Transverse colon (tissue), 4 donors: ENCODE measurements around the gene NASP. TPM values are rescaled to one million over a fixed set of nuclear protein-coding genes. Genes with fewer than 3 reads are reported as not detected.

Experiments
- DNase-seq: peaks from one replicate; pipeline ENCODE4 v3.0.0-alpha.2; 2019
- H3K27ac ChIP-seq, 4 donors: fragments of 200-600 bp; sonication (generic); 2 replicates each; pipeline ENCODE4 v1.5.1; 2016 to 2018; ENCODE audit warnings: inconsistent platforms in 4 of 4
- H3K27me3 ChIP-seq: fragments of 200-600 bp; sonication (generic); 2 replicates; pipeline ENCODE4 v1.5.1; 2017; ENCODE audit warnings: inconsistent platforms
- H3K36me3 ChIP-seq, 4 donors: fragments of 200-600 bp; sonication (generic); 2 replicates each; pipeline ENCODE4 v1.5.1; 2017 to 2019; ENCODE audit warnings: inconsistent platforms in 4 of 4
- H3K4me1 ChIP-seq, 4 donors: fragments of 200-600 bp; sonication (generic); 2 replicates each; pipeline ENCODE4 v1.5.1; 2017 to 2020; ENCODE audit warnings: inconsistent platforms in 4 of 4
- H3K4me3 ChIP-seq, 4 donors: fragments of 200-600 bp; sonication (generic); 1 replicate in 1 of 4; 2 replicates in 3 of 4; pipeline versions ENCODE4 v1.5.1 to v1.6.1; 2017 to 2019; ENCODE audit warnings: inconsistent platforms in 4 of 4
- H3K9me3 ChIP-seq, 2 donors: fragments of 200-600 bp; sonication (generic); 2 replicates each; pipeline ENCODE4 v1.5.1; 2017 to 2019; ENCODE audit warnings: inconsistent platforms in 2 of 2
- CTCF ChIP-seq, 5 experiments: fragments of 200-600 bp in 3 of 5; fragments of 450-650 bp in 2 of 5; sonication (generic) in 3 of 5; IDR thresholded peaks; 1 replicate in 2 of 5; 2 replicates in 3 of 5; pipeline ENCODE4 v1.5.1; 2016 to 2017; ENCODE audit warnings: antibody characterized with exemption in 5 of 5, inconsistent platforms in 3 of 5, mild to moderate bottlenecking in 2 of 5, moderate library complexity in 1 of 5
- EP300 ChIP-seq: sonication (generic); formaldehyde crosslinking; IDR thresholded peaks from one replicate; pipeline ENCODE4 v1.6.1; 2017; ENCODE audit warnings: antibody characterized with exemption, low read depth
- POLR2A ChIP-seq: fragments of 450-650 bp; IDR thresholded peaks from one replicate; pipeline ENCODE4 v1.6.1; 2016; ENCODE audit warnings: antibody characterized with exemption, mild to moderate bottlenecking, moderate library complexity
- POLR2AphosphoS5 ChIP-seq, 3 donors: sonication (generic); formaldehyde crosslinking; IDR thresholded peaks; one replicate each; pipeline ENCODE4 v1.6.1; 2016; ENCODE audit warnings: antibody characterized with exemption in 3 of 3
- WGBS, 2 donors: methylation state at CpG; one replicate each; pipeline ENCODE4 v1.1.5; 2018; ENCODE audit warnings: low coverage in 1 of 2; 5-methylcytosine and 5-hydroxymethylcytosine counted together
- in situ Hi-C, 4 donors: fragments of 200-750 bp; cut with MboI; loops; one replicate each; pipeline versions ENCODE4 v1.15.0 to v1.15.1; 2017; ENCODE audit warnings: low sequenced_read_pairs in 3 of 4, low pct_ligation_motif_present in 1 of 4, low pct_unique_long_range_greater_than_20kb in 1 of 4
- intact Hi-C: fragments of 100-400 bp; cut with DNase I; formaldehyde crosslinking; loops from one replicate; pipeline ENCODE4 v1.15.1; 2023; ENCODE audit warnings: low total_unique reads
- total RNA-seq, 4 donors: library from RNA; depleted of rRNA; stranded (reverse); fragments of >200 nt; gene quantifications; one replicate each; pipeline ENCODE4 v1.1.0, GENCODE V29; 2016

The NASP gene
- total RNA-seq, 4 donors from 2014 or later: 34.4 to 62.2 (median 37.5) TPM

DNA sequence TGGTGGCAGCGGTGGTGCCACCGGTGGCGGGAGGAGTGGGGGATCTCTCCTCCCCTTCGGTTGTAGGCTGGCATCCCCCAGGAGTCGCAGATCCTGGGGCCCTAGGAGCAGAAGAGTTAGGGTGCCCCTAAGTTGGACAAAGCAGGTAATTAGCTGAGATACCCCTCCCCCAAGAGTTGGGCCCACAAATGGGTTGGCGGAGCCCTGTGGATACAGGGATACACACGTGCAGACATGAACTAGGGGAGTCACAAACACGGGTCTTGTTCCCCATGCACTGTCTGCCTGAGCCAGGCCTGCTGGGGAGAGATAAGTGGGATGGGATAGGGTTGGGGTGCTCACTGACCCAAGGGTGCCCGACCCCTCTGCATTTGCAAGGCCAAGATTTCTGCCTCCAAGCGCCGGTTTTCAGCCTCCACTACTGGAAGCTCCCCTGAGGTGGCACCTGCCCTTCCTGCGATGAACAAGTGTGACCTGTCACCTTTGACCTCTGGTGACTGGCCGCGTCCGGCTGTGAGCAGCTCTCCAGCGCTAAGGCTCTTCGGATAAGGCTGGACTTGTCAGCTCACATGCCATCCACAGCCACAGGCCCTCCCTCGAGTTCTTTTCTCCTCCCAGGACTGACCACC lies 38.2 kb downstream of the NASP start:
- peaks cover 0 to 27% (median 10%) of the 10 kb centered on the region in 4 donors for H3K36me3 ChIP-seq
- in situ Hi-C loops (no loop called here), intact Hi-C loops (no loop called here)
- no peaks in the 10 kb centered on the region for H3K9me3 ChIP-seq
- peaks cover 2 to 12% (median 6%) of the 10 kb centered on the region in 4 donors for H3K4me1 ChIP-seq
- H3K4me3 ChIP-seq: peak overlapping the region in 1 of 4 donors; percentile 9
- DNase-seq: no peak
- 50 to 72% methylated on average over 1 to 18 of the region's 18 CpGs for WGBS, 2 donors
- no peaks in the 10 kb centered on the region for H3K27me3 ChIP-seq
- H3K27ac ChIP-seq: peak overlapping the region in 2 of 4 donors; percentile 13 to 28
- peak in 1 of 3 donors; percentile 5 for TF ChIP-seq POLR2AphosphoS5 (IDR thresholded peaks at IDR 0.05)
- TF ChIP-seq POLR2A: no peak

DNA sequence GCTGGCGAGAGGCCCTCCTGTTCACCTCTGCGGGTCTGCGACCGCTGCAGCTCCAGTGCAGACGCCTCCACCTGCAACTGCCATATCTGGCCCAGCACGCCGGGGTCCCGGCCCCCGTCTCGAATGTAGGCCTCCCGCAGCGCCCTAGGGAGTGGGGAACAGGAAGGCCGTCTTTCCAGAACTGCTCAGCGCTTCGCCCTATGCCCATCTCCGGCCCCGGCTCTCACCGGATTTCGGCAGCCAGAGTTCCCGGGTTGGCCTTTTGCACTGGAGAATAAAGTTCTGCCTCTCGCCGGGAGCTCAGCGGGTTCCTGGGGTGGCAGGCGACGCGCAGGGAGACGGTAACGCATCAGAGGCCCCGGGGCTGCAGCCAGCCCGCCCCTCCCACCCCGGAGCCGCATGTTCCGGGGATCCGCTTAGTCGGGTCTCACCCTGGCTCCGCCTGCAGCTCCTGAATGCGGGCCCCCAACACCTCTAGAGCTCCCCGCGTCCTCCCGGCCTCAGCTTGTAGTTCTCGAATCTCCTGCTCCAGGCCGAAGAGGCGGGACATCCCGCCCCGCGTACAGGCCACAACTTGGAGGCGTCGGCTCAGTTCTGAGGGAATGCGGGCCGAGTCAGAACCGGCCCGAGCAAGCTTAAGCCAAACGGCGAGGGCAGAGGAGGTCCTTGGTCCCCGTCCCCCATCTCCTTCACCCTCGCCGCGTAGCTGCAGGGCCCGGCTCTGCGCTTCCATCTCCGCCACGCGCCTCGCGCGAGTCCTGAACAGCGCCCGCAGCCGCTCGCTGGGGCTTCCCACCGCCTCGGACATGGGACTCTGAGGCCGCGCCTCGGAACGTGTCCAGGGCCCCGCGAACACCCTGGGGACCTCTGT lies 38.9 kb downstream of the NASP start:
- TF ChIP-seq POLR2A (no peak), POLR2AphosphoS5 (IDR thresholded peaks at IDR 0.05) (peak in 1 of 3 donors; percentile 7)
- H3K27me3 ChIP-seq: no peaks in the 10 kb centered on the region
- peaks cover 2 to 12% (median 6%) of the 10 kb centered on the region in 4 donors for H3K4me1 ChIP-seq
- WGBS, 2 donors: 80 to 93% methylated on average over 8 to 57 of the region's 78 CpGs
- intact Hi-C loops: no loop called here
- in situ Hi-C loops: no loop called here
- H3K9me3 ChIP-seq: no peaks in the 10 kb centered on the region
- peak overlapping the region in 2 of 4 donors; percentile 4 to 9 for H3K4me3 ChIP-seq
- peak overlapping the region in 1 of 4 donors; percentile 13 for H3K27ac ChIP-seq
- H3K36me3 ChIP-seq: peaks cover 0 to 23% (median 10%) of the 10 kb centered on the region in 4 donors
- DNase-seq: no peak

- no peak for DNase-seq
- Histone ChIP-seq H3K4me1 (peaks cover 2 to 12% (median 6%) of the 10 kb centered on the region in 4 donors), H3K9me3 (no peaks in the 10 kb centered on the region), H3K4me3 (peak within 1 kb of the TSS in 2 of 4 donors; percentile 4 to 9), H3K36me3 (peaks cover 0 to 28% (median 14%) of the 10 kb centered on the region in 4 donors), H3K27me3 (no peaks in the 10 kb centered on the region), H3K27ac (no peak within 1 kb of the TSS)
- in situ Hi-C loops: no loop called here
- intact Hi-C loops: no loop called here
- WGBS, 2 donors: 11 to 24% methylated on average over 3 to 4 of the region's 4 CpGs
- no peak for TF ChIP-seq POLR2AphosphoS5 (IDR thresholded peaks at IDR 0.05)
- no peak for TF ChIP-seq POLR2A
- no peak for TF ChIP-seq CTCF (IDR thresholded peaks at IDR 0.05)
- TF ChIP-seq EP300: no peak
Observed at GRCh38 chr1:45623972-45624371, 40.1 kb downstream of the NASP start, which contains the start of gene CCDC17. TSS of gene CCDC17 (minus strand) at chr1:45624054. CDS start at chr1:45623909, 145 bp downstream.

- no peak overlapping the region for H3K4me3 ChIP-seq
- in situ Hi-C loops: no loop called here
- H3K27me3 ChIP-seq: no peaks in the 10 kb centered on the region
- H3K9me3 ChIP-seq: no peaks in the 10 kb centered on the region
- H3K36me3 ChIP-seq: peaks cover 2 to 77% (median 39%) of the 10 kb centered on the region in 4 donors
- TF ChIP-seq POLR2A (no peak), EP300 (no peak), POLR2AphosphoS5 (IDR thresholded peaks at IDR 0.05) (no peak), CTCF (IDR thresholded peaks at IDR 0.05) (no peak)
- H3K4me1 ChIP-seq: no peaks in the 10 kb centered on the region
- no peak for DNase-seq
- intact Hi-C loops: no loop called here
- no peak overlapping the region for H3K27ac ChIP-seq
Observed at GRCh38 chr1:45629035-45629434, 45.2 kb downstream of the NASP start.

DNA sequence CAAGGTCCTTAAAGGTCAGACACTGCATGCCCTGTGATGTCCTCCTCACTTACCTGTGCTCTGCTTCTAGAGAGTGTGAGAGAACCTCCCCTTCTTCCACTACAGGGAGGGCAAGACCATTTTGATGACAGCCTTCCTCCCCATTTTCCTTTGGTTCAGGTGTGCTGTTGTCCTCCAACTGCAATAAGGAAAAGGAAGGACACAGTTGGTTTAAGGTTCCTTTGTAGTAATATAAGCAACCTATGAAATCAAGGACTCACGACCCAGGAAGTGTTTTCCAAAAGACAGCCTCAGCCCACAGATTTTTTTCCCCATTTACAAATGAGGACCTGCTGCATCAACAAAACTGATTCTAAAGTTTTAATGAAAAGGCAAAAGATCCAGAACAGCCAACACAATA lies 46.6 kb downstream of the NASP start:
- in situ Hi-C loops (no loop called here), intact Hi-C loops (no loop called here)
- H3K27ac ChIP-seq: no peak overlapping the region

More for the DNA sequence above, 46.6 kb downstream of the NASP start:
- 20 to 58% methylated on average over 1 of the region's 1 CpG for WGBS, 2 donors
- Histone ChIP-seq H3K36me3 (peaks cover 2 to 86% (median 44%) of the 10 kb centered on the region in 4 donors), H3K4me3 (no peak overlapping the region), H3K27me3 (no peaks in the 10 kb centered on the region), H3K4me1 (no peaks in the 10 kb centered on the region), H3K9me3 (no peaks in the 10 kb centered on the region)
- no peak for DNase-seq
- TF ChIP-seq EP300: no peak
- TF ChIP-seq POLR2A: no peak
- TF ChIP-seq POLR2AphosphoS5 (IDR thresholded peaks at IDR 0.05): no peak
- TF ChIP-seq CTCF (IDR thresholded peaks at IDR 0.05): no peak
